HG02798 (cell line): Measurements from ENCODE around the gene CBY1.
"Not testable (repeated sequence)": the region's sequence is repeated elsewhere in the genome, so short reads cannot be mapped to it uniquely, and the experiment has no call there.

Experiments
- ATAC-seq: cut with Tn5 transposase; IDR thresholded peaks from one replicate; pipeline ENCODE4 v1.9.1; 2021; ENCODE audit warnings: mild to moderate bottlenecking; ENCODE audit not compliant: unreplicated experiment, poor library complexity

The CBY1 gene

GRCh38 chr22:38656256-38657044, at the start of gene CBY1, which contains the start of gene FAM227A:
TSS of gene CBY1 (plus strand) at chr22:38656638. CDS start at chr22:38668055, 11,417 bp downstream.
TSS of gene FAM227A (minus strand) at chr22:38656392. CDS start at chr22:38650168, 6,224 bp downstream.
- peak; percentile 84 for ATAC-seq

DNA sequence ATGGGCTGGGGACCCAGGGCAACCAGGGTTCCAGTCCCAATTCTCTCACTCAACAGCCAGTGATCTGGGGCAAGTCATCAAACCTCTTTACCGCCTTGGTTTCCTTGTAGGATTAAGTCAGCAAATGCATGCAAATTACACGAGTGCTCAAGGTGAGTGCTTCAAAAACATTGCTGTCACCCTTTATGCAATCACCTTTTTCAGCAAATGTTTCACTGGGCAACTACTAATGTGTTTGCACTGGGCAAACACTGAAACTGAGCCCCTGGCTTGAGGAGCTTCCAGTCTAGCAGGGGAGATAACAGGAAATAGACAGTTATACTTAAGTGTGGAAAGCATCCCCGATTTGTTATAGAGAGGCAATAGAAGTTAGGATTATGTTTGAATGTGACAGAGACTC, 48.8 kb upstream of the CBY1 start:
- ATAC-seq: no peak

- ATAC-seq: no peak
Measured at GRCh38 chr22:38608992-38609750, 47.3 kb upstream of the CBY1 start.

GRCh38 chr22:38610234-38610633, 46.2 kb upstream of the CBY1 start:
- ATAC-seq: no peak

DNA sequence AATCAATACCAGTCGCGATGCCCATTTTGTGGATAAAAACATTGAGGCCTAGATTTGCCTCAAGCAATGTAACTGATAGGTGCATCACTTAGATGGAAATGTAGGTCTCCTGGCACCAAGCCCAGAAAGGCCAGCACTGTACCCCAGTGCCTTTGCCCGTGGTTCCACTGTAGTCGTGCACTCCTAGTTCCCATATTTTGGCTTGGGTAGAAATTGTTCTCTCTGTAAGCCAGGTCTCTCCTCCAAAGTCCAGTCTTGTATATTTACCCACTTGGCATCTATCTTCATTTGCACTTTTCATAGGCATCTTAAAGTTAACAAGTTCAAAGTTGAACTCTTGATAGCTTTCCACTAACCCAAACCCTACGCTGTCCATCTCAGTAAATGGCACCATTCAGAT, 44.9 kb upstream of the CBY1 start:
- ATAC-seq: no peak

DNA sequence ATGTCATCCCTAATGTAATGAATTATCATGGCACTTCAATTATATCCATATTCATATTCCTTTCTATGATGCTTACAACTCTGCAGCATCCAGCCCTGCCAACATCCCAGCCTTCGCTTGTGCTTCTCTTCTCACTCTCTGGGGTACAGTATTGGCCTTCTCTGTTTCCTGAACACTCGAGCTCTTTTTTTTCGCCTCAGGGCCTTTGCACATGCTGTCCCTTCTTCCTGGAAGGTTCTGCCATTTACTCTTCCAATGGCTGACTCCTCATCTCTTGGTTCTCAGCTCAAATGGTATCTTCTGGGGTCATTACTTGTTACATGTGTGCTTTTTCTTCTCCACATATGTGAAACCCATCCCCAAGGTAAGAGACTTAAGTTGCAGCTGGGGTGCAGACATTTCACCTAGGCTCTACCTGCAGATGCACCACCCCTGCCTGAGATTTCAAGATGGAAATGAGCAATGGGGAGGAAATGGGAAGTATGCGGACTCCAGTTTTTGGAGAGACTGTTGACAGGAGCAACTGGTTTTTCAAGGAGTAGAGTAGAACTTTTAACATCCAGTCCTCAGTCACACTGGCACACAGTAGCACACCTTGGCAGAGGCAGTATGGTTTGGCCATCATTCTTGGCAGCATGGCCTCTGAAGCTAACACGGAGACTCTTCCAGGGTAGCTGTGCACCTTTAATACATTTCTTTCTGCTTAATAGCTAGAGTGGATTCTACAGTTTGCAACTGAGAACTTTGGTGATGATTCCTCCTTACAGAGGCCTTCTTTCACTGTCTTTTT, 44.0 kb upstream of the CBY1 start:
- no peak for ATAC-seq

- ATAC-seq: no peak
Measured at GRCh38 chr22:38613588-38613987, 42.9 kb upstream of the CBY1 start.

GRCh38 chr22:38614332-38615063, 41.9 kb upstream of the CBY1 start:
- ATAC-seq: no peak

DNA sequence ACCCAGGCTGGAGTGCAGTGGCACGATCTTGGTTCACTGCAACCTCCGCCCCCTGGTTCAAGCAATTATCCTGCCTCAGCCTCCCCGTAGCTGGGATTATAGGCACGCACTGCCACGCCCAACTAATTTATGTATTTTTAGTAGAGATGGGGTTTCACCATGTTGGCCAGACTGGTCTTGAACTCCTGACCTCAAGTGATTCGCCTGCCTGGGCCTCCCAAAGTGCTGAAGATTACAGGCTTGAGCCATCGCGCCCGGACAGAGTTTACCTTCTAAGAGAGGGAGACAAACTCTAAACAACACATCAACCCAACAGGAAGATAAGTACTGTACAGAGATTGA, 41.4 kb upstream of the CBY1 start:
- ATAC-seq: not testable (repeated sequence)

DNA sequence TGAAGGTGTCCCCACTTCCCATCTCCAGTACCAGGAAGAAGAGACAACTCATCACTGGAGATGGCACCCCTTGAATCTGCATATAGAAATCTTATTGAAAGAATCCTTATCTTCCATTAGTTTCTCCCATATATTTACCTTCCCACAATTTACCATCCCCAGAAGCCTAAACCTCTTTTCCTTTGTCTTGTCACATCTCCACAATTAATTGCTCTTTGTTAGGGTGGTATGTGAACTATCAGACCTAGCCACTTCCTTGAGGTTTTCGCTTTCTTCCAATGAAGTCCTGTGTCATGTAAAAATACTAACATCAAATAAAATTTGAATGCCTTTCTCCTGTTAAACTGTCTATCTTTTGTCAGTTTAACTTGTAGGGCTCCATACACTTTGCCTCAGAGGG, 38.2 kb upstream of the CBY1 start:
- no peak for ATAC-seq

GRCh38 chr22:38618682-38619081, 37.8 kb upstream of the CBY1 start:
- ATAC-seq: no peak

- ATAC-seq: no peak
Measured at GRCh38 chr22:38623351-38623750, 33.1 kb upstream of the CBY1 start.

DNA sequence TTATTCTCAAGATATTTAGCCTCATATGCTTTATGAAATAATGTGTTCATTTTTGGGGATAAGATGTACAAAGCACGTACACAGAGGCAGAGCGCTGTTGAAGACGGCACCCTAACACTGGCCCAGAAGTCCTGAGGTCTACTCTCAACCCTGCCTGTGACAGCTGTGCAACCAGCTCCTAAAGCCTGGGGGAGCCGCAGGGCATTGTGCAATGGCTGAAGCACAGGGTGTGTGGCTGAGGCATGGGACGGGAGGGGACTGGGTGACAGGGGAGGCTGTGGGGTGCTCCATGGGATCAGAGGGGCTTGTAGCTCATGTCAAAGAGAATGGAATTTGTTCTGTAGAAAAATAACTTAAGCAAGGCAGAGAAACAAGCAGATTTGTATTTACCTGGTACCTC, 28.0 kb upstream of the CBY1 start:
- no peak for ATAC-seq

- ATAC-seq: no peak
Measured at GRCh38 chr22:38629108-38629507, 27.3 kb upstream of the CBY1 start.

- ATAC-seq: no peak
Measured at GRCh38 chr22:38631724-38632123, 24.7 kb upstream of the CBY1 start.

GRCh38 chr22:38632528-38632927, 23.9 kb upstream of the CBY1 start:
- ATAC-seq: no peak

DNA sequence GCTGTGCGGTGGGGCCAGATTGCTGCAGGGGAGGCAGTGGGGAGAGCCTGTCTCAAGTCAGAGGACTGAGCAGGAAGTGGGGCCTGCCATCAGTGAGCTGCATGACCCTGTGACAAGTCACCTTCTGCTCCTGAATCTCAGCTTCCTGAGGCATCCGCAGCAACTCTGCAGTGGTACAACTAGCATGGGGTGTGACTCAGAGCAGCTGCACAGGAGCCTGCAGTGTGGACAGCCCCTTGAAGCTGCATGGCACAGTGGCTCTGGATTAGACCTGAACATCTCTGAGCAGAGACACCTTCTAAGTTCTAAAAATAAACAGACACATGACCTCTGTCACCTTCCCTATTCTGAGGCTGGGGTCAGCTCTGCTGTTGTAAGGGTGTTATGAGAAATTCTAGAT, 18.2 kb upstream of the CBY1 start:
- no peak for ATAC-seq

DNA sequence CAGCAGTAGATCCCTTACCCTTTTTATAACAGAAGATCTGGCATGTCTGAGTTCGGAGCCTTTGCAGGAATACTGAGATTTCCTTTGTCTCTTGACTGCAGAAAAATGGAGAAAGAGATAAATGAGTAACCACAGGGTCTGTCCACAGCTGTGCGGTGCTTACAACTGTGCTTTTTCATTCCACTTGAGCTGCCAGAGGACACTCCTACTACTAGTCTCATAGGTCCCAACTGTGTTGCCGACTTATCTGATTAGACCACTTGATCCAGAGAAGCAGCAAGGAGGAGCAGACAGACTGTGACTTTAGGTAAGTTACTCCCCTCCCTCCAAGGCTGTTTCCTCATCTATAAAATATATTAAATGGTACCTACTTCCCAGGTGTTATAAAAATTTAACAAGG, 17.7 kb upstream of the CBY1 start:
- ATAC-seq: no peak

GRCh38 chr22:38641476-38642040, 14.9 kb upstream of the CBY1 start:
- ATAC-seq: no peak

DNA sequence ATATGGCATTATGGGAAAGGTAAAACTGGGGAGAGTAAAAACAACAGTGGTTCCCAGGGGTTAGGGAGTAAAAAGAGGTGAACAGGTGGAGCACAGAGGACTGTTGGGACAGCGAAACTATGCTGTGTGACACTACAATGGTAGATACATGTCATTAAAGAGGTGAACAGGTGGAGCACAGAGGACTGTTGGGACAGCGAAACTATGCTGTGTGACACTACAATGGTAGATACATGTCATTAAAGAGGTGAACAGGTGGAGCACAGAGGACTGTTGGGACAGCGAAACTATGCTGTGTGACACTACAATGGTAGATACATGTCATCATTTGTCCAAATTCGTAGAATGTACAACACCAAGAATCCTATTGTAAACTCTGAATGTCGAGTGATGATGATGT, 12.2 kb upstream of the CBY1 start:
- ATAC-seq: not testable (repeated sequence)
